ENCODE results near the gene ADTRP. TPM values are rescaled to one million over a fixed set of nuclear protein-coding genes. Genes with fewer than 3 reads are reported as not detected.

Gene ADTRP
- total RNA-seq, 1 donor from 2014 or later = under 0.01 TPM

DNA sequence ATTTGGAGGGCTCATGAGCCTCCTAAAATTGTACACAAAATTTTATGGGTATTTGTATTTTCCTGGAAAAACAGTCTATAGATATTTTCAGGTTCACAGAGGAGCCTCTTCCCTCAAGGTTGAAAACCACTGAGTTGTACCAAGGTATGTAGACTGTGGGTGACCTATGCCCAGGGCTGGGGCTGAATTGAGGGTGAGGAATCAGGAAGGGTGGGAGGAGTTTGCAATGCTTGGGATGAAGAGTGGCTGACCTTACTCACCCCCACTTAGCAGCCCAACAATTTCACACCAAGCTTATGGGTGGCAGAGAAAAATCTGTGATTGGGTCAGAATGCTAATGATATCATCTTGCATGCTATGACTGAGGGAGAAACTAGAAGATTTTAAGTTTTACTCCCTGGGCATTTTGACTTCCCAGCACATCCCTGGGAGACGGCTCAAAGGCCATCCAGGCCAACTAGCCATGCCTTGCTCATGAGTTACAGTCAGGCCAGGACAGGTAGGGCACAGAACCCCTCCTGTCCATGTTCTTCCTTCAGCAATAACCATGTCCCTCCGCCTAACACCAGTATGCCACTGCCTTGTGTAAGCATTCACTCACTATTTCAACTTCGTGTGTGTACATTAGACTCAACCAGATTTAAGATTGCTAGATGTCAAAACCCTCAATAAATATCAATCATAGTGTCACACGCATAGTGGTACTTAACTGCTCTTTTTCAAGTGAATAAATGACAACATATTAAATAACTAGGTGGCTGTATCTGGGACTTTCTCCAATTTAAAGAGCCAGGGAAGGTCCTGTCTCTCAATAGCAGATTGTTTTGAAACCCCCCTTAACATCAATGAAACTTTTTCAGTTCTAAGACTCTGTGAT is 16.6 kb downstream of the ADTRP start:
- H3K36me3 ChIP-seq (ENCODE audit: control insufficient read depth in 3 of 3, insufficient read depth in 3 of 3, low read length in 3 of 3) = no peaks in the 10 kb centered on the region
- H3K9me3 ChIP-seq (ENCODE audit: control insufficient read depth in 3 of 3, low read length in 3 of 3) = peaks cover 0 to 3% (median 0%) of the 10 kb centered on the region in 3 donors
- H3K27ac ChIP-seq (ENCODE audit: low read depth, low read length) = no peak overlapping the region
- H3K4me1 ChIP-seq (ENCODE audit: control insufficient read depth in 3 of 3, insufficient read depth in 3 of 3, low read length in 3 of 3) = no peaks in the 10 kb centered on the region
- no peak overlapping the region for H3K4me3 ChIP-seq (ENCODE audit: low read length in 3 of 3)
- H3K27me3 ChIP-seq (ENCODE audit: control insufficient read depth in 3 of 3, insufficient read depth in 3 of 3, low read length in 3 of 3) = no peaks in the 10 kb centered on the region
- H3K9ac ChIP-seq (ENCODE audit: low read depth in 1 of 3, low read length in 3 of 3) = no peak overlapping the region

DNA sequence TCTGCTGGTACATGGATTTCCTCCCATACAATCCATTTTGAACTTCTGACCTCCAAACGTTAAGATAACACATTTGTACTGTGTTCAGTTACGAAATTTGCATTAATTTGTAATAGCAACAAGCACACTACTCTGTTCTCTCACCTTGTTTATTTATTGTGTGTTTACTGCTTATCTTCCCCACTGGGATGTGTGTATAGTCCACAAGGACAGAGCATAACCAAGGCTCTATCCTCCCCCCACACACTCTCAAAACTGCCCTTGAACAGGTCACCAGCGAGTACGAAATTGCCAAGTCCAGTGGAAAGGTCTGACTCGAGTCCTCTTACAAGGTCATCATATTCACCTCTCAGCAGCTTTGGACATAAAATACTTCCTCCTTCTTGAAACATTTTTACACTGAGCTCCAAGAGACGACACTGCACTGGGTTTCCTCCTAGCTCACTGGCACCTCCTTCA is 18.6 kb downstream of the ADTRP start:
- Histone ChIP-seq H3K9ac (ENCODE audit: low read depth in 1 of 3, low read length in 3 of 3) (no peak overlapping the region), H3K27me3 (ENCODE audit: control insufficient read depth in 3 of 3, insufficient read depth in 3 of 3, low read length in 3 of 3) (no peaks in the 10 kb centered on the region), H3K27ac (ENCODE audit: low read depth, low read length) (no peak overlapping the region), H3K36me3 (ENCODE audit: control insufficient read depth in 3 of 3, insufficient read depth in 3 of 3, low read length in 3 of 3) (no peaks in the 10 kb centered on the region), H3K4me1 (ENCODE audit: control insufficient read depth in 3 of 3, insufficient read depth in 3 of 3, low read length in 3 of 3) (no peaks in the 10 kb centered on the region), H3K4me3 (ENCODE audit: low read length in 3 of 3) (no peak overlapping the region), H3K9me3 (ENCODE audit: control insufficient read depth in 3 of 3, low read length in 3 of 3) (peaks cover 0 to 3% (median 0%) of the 10 kb centered on the region in 3 donors)

DNA sequence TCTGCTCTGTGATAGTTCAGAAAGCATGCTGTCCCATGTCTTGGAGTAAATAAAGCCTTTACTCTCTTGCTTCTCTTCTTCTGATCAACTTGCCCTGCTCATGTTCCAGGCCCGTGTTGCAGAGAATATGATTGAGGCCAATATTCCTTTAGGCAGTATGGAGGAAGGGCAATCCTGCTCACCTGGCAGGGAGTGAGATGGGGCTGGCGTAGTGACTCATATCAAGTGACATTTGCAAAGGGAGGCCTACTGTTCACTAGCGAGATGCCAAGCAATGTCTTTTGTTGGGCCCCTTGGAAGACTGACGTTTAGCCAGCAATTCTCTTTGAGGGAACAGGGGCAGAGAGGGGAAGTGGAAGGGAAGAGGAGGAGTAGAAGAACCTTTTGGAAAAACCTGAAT is 19.7 kb downstream of the ADTRP start:
- Histone ChIP-seq H3K27me3 (ENCODE audit: control insufficient read depth in 3 of 3, insufficient read depth in 3 of 3, low read length in 3 of 3) (no peaks in the 10 kb centered on the region), H3K27ac (ENCODE audit: low read depth, low read length) (no peak overlapping the region), H3K9ac (ENCODE audit: low read depth in 1 of 3, low read length in 3 of 3) (no peak overlapping the region), H3K9me3 (ENCODE audit: control insufficient read depth in 3 of 3, low read length in 3 of 3) (peaks cover 0 to 3% (median 0%) of the 10 kb centered on the region in 3 donors), H3K36me3 (ENCODE audit: control insufficient read depth in 3 of 3, insufficient read depth in 3 of 3, low read length in 3 of 3) (no peaks in the 10 kb centered on the region), H3K4me3 (ENCODE audit: low read length in 3 of 3) (no peak overlapping the region), H3K4me1 (ENCODE audit: control insufficient read depth in 3 of 3, insufficient read depth in 3 of 3, low read length in 3 of 3) (no peaks in the 10 kb centered on the region)

DNA sequence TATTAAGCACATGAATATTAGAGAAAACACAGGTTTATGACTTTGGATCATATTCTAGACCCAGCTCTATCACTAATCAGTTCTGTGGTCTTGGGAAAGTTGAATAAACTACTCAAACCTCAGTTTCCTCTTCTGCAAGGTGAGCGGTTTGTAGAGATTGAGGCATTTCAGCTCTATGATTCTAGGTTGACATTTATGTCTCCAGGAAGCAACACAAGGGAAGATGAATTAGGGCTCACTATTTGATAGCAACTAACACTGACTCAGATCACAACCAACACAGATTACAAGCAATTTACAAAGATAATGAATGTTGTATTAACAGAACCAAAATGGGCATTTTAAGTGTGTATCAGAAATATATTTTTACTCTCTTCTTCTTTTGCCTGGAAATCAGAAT is 21.9 kb downstream of the ADTRP start:
- no peak overlapping the region for H3K27ac ChIP-seq (ENCODE audit: low read depth, low read length)
- H3K27me3 ChIP-seq (ENCODE audit: control insufficient read depth in 3 of 3, insufficient read depth in 3 of 3, low read length in 3 of 3) = no peaks in the 10 kb centered on the region
- H3K36me3 ChIP-seq (ENCODE audit: control insufficient read depth in 3 of 3, insufficient read depth in 3 of 3, low read length in 3 of 3) = no peaks in the 10 kb centered on the region
- H3K9ac ChIP-seq (ENCODE audit: low read depth in 1 of 3, low read length in 3 of 3) = no peak overlapping the region
- H3K4me1 ChIP-seq (ENCODE audit: control insufficient read depth in 3 of 3, insufficient read depth in 3 of 3, low read length in 3 of 3) = no peaks in the 10 kb centered on the region
- peaks cover 0 to 3% (median 0%) of the 10 kb centered on the region in 3 donors for H3K9me3 ChIP-seq (ENCODE audit: control insufficient read depth in 3 of 3, low read length in 3 of 3)
- H3K4me3 ChIP-seq (ENCODE audit: low read length in 3 of 3) = no peak overlapping the region

DNA sequence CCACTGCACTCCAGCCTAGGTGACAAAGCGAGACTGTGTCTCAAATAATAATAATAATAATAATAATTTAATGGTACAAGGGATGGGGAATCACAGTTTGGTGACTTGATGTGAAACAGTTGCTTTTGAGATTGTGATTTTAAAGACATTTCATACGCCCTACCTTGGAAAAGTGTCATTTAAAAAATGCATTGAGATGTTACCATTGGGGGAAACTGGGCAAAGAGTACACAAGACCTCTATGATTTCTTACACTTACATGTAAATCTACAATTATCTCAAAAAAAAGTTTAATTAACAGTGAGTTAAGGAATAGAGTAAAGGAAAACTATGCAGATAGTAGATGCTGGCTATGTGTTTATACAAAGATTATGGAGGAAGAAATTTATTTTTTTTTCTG is 22.3 kb downstream of the ADTRP start:
- H3K27ac ChIP-seq (ENCODE audit: low read depth, low read length) = no peak overlapping the region
- H3K4me3 ChIP-seq (ENCODE audit: low read length in 3 of 3) = no peak overlapping the region
- no peaks in the 10 kb centered on the region for H3K36me3 ChIP-seq (ENCODE audit: control insufficient read depth in 3 of 3, insufficient read depth in 3 of 3, low read length in 3 of 3)

DNA sequence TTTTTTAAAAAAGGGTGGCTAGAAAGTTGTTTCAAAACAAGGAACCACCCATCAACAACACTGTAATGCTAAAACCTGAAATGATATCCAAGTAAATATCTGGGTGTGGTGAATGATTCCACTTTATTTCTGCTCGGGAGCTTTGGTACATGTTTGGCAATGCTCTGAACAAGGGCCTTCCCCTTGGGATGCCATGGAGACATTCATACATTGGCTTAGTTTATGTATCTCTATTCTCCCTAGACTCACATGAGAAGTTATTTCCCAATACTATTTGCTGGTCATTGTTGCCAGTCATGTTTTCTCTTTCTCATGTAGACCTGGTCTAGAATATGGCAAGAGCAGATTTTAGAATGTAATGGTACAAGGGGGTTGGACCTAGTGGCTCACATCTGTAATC is 22.9 kb downstream of the ADTRP start:
- H3K4me3 ChIP-seq (ENCODE audit: low read length in 3 of 3) = no peak overlapping the region
- no peaks in the 10 kb centered on the region for H3K4me1 ChIP-seq (ENCODE audit: control insufficient read depth in 3 of 3, insufficient read depth in 3 of 3, low read length in 3 of 3)
- peaks cover 0 to 3% (median 0%) of the 10 kb centered on the region in 3 donors for H3K9me3 ChIP-seq (ENCODE audit: control insufficient read depth in 3 of 3, low read length in 3 of 3)
- H3K36me3 ChIP-seq (ENCODE audit: control insufficient read depth in 3 of 3, insufficient read depth in 3 of 3, low read length in 3 of 3) = no peaks in the 10 kb centered on the region
- H3K9ac ChIP-seq (ENCODE audit: low read depth in 1 of 3, low read length in 3 of 3) = no peak overlapping the region
- H3K27me3 ChIP-seq (ENCODE audit: control insufficient read depth in 3 of 3, insufficient read depth in 3 of 3, low read length in 3 of 3) = no peaks in the 10 kb centered on the region
- peak overlapping the region; percentile 4 for H3K27ac ChIP-seq (ENCODE audit: low read depth, low read length)

More for the DNA sequence above, 22.3 kb downstream of the ADTRP start:
- H3K27me3 ChIP-seq (ENCODE audit: control insufficient read depth in 3 of 3, insufficient read depth in 3 of 3, low read length in 3 of 3) = no peaks in the 10 kb centered on the region
- H3K9me3 ChIP-seq (ENCODE audit: control insufficient read depth in 3 of 3, low read length in 3 of 3) = peaks cover 0 to 3% (median 0%) of the 10 kb centered on the region in 3 donors
- H3K4me1 ChIP-seq (ENCODE audit: control insufficient read depth in 3 of 3, insufficient read depth in 3 of 3, low read length in 3 of 3) = no peaks in the 10 kb centered on the region
- H3K9ac ChIP-seq (ENCODE audit: low read depth in 1 of 3, low read length in 3 of 3) = no peak overlapping the region

DNA sequence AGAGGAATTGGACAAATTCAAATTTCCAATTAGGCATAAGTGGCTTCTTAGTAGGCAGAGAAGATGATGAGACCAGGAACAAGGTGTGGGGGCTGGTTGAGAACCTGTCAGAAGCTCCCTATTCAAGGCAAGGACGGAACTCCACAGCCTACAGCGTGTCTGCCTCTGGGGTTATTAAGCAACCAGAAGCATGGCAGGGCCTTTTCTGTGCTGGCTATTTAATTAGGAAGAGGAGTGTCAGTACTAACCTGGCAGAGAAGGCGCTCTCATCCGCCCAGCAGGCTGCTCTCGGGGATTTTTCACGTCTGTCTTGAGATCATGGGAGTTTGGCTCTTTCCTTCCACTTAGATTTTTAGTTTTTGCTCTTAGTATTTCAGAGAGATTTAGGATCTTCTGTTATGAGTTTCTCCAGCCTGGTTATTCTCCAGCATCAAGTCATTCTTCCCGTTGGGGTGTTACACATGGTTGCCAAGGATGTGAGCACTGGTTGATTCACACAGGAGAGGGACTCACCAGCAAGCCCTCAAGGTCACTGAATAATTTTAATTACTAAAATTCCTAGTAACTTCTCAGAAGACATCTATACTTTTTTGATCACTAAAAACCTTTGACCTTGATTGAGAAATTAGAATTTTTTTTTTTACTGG is 23.9 kb downstream of the ADTRP start:
- H3K9ac ChIP-seq (ENCODE audit: low read depth in 1 of 3, low read length in 3 of 3) = no peak overlapping the region
- H3K27ac ChIP-seq (ENCODE audit: low read depth, low read length) = no peak overlapping the region
- peaks cover 0 to 3% (median 0%) of the 10 kb centered on the region in 3 donors for H3K9me3 ChIP-seq (ENCODE audit: control insufficient read depth in 3 of 3, low read length in 3 of 3)
- no peaks in the 10 kb centered on the region for H3K27me3 ChIP-seq (ENCODE audit: control insufficient read depth in 3 of 3, insufficient read depth in 3 of 3, low read length in 3 of 3)
- no peaks in the 10 kb centered on the region for H3K36me3 ChIP-seq (ENCODE audit: control insufficient read depth in 3 of 3, insufficient read depth in 3 of 3, low read length in 3 of 3)
- H3K4me3 ChIP-seq (ENCODE audit: low read length in 3 of 3) = no peak overlapping the region
- H3K4me1 ChIP-seq (ENCODE audit: control insufficient read depth in 3 of 3, insufficient read depth in 3 of 3, low read length in 3 of 3) = no peaks in the 10 kb centered on the region

DNA sequence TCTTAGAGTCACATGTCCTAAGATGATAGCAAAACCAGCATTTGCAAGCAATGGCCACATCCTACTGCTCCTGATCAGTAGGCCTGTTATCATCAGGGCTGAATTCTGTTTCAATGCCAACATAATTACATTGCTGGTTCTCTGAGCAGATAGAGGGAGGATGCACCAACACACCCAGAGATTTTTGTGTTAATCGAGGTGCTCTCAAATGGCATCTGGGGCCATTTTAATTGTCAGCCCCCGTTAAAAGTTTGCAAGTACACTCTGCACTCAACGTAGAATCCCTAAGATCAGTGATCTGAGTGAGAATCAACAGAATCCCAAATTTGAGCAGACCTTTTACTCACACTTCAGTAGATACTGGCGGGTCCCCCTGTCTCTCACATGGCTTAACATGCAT is 24.8 kb downstream of the ADTRP start:
- H3K9ac ChIP-seq (ENCODE audit: low read depth in 1 of 3, low read length in 3 of 3) = no peak overlapping the region
- H3K27ac ChIP-seq (ENCODE audit: low read depth, low read length) = no peak overlapping the region
- no peaks in the 10 kb centered on the region for H3K27me3 ChIP-seq (ENCODE audit: control insufficient read depth in 3 of 3, insufficient read depth in 3 of 3, low read length in 3 of 3)
- no peaks in the 10 kb centered on the region for H3K36me3 ChIP-seq (ENCODE audit: control insufficient read depth in 3 of 3, insufficient read depth in 3 of 3, low read length in 3 of 3)
- no peaks in the 10 kb centered on the region for H3K4me1 ChIP-seq (ENCODE audit: control insufficient read depth in 3 of 3, insufficient read depth in 3 of 3, low read length in 3 of 3)
- peaks cover 0 to 3% (median 0%) of the 10 kb centered on the region in 3 donors for H3K9me3 ChIP-seq (ENCODE audit: control insufficient read depth in 3 of 3, low read length in 3 of 3)
- H3K4me3 ChIP-seq (ENCODE audit: low read length in 3 of 3) = no peak overlapping the region

DNA sequence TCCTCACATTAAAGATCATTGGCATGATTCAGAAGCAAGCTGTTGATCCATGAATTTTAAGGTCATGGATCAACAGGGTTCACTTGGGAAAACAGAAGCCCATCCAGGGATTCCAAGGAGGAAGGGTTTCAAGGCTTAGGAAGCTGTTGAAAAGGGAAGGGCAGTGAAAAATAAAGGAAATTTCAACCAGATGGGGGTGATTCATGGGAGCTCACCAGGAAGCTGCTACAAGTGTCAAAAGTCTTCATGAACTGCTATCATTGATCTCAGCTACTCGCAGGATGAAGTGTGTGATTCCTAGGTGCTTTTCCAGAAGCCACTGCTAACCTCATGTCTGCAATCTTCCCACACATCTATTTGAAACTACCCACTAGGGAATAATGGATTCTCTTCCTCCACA is 26.2 kb downstream of the ADTRP start:
- no peak overlapping the region for H3K4me3 ChIP-seq (ENCODE audit: low read length in 3 of 3)
- H3K27me3 ChIP-seq (ENCODE audit: control insufficient read depth in 3 of 3, insufficient read depth in 3 of 3, low read length in 3 of 3) = no peaks in the 10 kb centered on the region
- no peak overlapping the region for H3K9ac ChIP-seq (ENCODE audit: low read depth in 1 of 3, low read length in 3 of 3)
- no peak overlapping the region for H3K27ac ChIP-seq (ENCODE audit: low read depth, low read length)
- no peaks in the 10 kb centered on the region for H3K4me1 ChIP-seq (ENCODE audit: control insufficient read depth in 3 of 3, insufficient read depth in 3 of 3, low read length in 3 of 3)
- H3K36me3 ChIP-seq (ENCODE audit: control insufficient read depth in 3 of 3, insufficient read depth in 3 of 3, low read length in 3 of 3) = no peaks in the 10 kb centered on the region
- H3K9me3 ChIP-seq (ENCODE audit: control insufficient read depth in 3 of 3, low read length in 3 of 3) = no peaks in the 10 kb centered on the region

DNA sequence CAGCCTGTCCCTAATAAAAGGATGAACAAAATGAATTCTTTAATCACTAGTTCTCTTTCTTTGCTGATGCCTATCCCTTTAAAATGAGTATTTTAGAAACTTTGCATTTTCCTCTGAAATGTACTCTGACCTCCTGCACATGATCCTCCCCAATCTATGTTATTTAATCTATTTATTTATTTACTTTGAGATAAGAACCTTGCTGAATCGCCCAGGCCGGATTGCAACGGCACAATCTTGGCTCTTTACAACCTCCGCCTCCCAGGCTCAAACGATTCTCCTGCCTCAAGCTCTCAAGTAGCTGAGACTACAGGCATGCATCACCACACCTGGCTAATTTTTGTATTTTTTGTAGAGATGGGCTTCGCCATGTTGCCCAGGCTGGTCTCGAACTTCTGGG is 27.9 kb downstream of the ADTRP start:
- H3K27ac ChIP-seq (ENCODE audit: low read depth, low read length) = no peak overlapping the region
- peaks cover 0 to 4% (median 3%) of the 10 kb centered on the region in 3 donors for H3K4me1 ChIP-seq (ENCODE audit: control insufficient read depth in 3 of 3, insufficient read depth in 3 of 3, low read length in 3 of 3)
- no peak overlapping the region for H3K9ac ChIP-seq (ENCODE audit: low read depth in 1 of 3, low read length in 3 of 3)
- H3K4me3 ChIP-seq (ENCODE audit: low read length in 3 of 3) = no peak overlapping the region
- H3K27me3 ChIP-seq (ENCODE audit: control insufficient read depth in 3 of 3, insufficient read depth in 3 of 3, low read length in 3 of 3) = no peaks in the 10 kb centered on the region
- H3K9me3 ChIP-seq (ENCODE audit: control insufficient read depth in 3 of 3, low read length in 3 of 3) = no peaks in the 10 kb centered on the region
- no peaks in the 10 kb centered on the region for H3K36me3 ChIP-seq (ENCODE audit: control insufficient read depth in 3 of 3, insufficient read depth in 3 of 3, low read length in 3 of 3)
